ENCODE results near the gene GTF2A1L.

- TF ChIP-seq CTCF (conservative IDR thresholded peaks at IDR 0.05) = no peak
- no peak for TF ChIP-seq EZH2 (IDR thresholded peaks at IDR 0.05; ENCODE audit: low read depth)
Measured at GRCh38 chr2:48714245-48714644, 96.6 kb downstream of the GTF2A1L start.
